SU-DHL-6 (cell line): ENCODE data around the gene DENR.
"Not testable (repeated sequence)": the region's sequence is repeated elsewhere in the genome, so short reads cannot be mapped to it uniquely, and the experiment has no call there.

Source experiments
- EZH2phosphoT487 ChIP-seq: fragments of 200-600 bp; sonication (generic), shearing (Covaris generic); conservative IDR thresholded peaks from 2 replicates; pipeline ENCODE4 v1.6.1; 2018; ENCODE audit warnings: mild to moderate bottlenecking, antibody characterized with exemption, low read length, moderate library complexity, mixed read lengths
- TF ChIP-seq, protein P1 (sequence below): fragments of 200-600 bp; sonication (generic); IDR thresholded peaks from one replicate; pipeline ENCODE4 v1.5.1; 2017; ENCODE audit warnings: antibody characterized with exemption, mild to moderate bottlenecking, low read length, moderate library complexity; ENCODE audit not compliant: insufficient read depth, poor library complexity, severe bottlenecking

DNA sequence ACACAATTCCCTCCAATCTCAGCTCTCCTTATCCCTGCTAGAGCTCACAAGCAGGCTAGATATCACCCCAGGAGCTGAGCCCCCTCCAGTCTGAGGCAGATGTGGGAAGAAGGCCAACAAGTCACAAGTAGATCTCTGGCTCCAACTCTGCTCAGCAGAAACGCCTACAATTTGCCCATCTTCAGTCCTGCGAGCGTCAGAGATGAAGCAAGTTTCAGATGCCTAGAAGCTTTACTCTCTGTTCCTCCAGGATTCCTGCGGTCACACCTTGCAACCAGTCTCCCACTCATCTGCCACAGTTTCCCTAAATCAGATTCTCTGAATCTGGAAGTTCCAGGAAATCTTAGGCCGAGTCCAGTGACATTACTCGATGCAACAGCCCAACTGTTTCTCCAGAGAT is 37.4 kb upstream of the DENR start:
- TF ChIP-seq, protein P1, sequence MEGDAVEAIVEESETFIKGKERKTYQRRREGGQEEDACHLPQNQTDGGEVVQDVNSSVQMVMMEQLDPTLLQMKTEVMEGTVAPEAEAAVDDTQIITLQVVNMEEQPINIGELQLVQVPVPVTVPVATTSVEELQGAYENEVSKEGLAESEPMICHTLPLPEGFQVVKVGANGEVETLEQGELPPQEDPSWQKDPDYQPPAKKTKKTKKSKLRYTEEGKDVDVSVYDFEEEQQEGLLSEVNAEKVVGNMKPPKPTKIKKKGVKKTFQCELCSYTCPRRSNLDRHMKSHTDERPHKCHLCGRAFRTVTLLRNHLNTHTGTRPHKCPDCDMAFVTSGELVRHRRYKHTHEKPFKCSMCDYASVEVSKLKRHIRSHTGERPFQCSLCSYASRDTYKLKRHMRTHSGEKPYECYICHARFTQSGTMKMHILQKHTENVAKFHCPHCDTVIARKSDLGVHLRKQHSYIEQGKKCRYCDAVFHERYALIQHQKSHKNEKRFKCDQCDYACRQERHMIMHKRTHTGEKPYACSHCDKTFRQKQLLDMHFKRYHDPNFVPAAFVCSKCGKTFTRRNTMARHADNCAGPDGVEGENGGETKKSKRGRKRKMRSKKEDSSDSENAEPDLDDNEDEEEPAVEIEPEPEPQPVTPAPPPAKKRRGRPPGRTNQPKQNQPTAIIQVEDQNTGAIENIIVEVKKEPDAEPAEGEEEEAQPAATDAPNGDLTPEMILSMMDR: not testable (repeated sequence)
- TF ChIP-seq EZH2phosphoT487: not testable (repeated sequence)
